ENCODE data around the gene CPTP.

CPTP gene

GRCh38 chr1:1371746-1372711 is 47.4 kb downstream of the CPTP start:
- DNase-seq: no peak

- DNase-seq: no peak
Measured at GRCh38 chr1:1373051-1373814, 48.6 kb downstream of the CPTP start.

GRCh38 chr1:1373815-1374588 is 49.4 kb downstream of the CPTP start:
- DNase-seq: no peak

- DNase-seq: no peak
Measured at GRCh38 chr1:1374589-1374928, 50.0 kb downstream of the CPTP start.

- DNase-seq: peak; percentile 91
Measured at GRCh38 chr1:1374929-1375662, 50.5 kb downstream of the CPTP start, which contains the start of gene AURKAIP1. TSS of gene AURKAIP1 (minus strand) at chr1:1375207. CDS start at chr1:1374756, 451 bp downstream.

GRCh38 chr1:1376551-1377226 is 52.1 kb downstream of the CPTP start:
- no peak for DNase-seq

- DNase-seq: no peak
Measured at GRCh38 chr1:1377540-1378205, 53.1 kb downstream of the CPTP start.
